HL-60 (cell line): ENCODE data around the gene KRT27.

Experiments
- DNase-seq, 2 experiments: peaks; one replicate each; pipeline ENCODE4 v3.0.0-alpha.2; 2010 to 2020; ENCODE audit warnings: low read depth in 1 of 2, low spot score in 1 of 2
- H3K27ac ChIP-seq: fragments of 250-450 bp; sonication (Bioruptor Pico); replicated peaks from 2 replicates; pipeline ENCODE4 v1.5.1; 2020; ENCODE audit warnings: mild to moderate bottlenecking, moderate library complexity
- H3K27me3 ChIP-seq: fragments of 250-450 bp; sonication (Bioruptor Pico); 2 replicates; pipeline ENCODE4 v1.5.1; 2021; ENCODE audit warnings: mild to moderate bottlenecking, moderate library complexity; ENCODE audit not compliant: insufficient read depth, poor library complexity, severe bottlenecking
- H3K4me3 ChIP-seq: replicated peaks from 2 replicates; pipeline ENCODE4 v1.5.1; 2011; ENCODE audit warnings: mild to moderate bottlenecking, control low read depth, low read length; ENCODE audit not compliant: insufficient read depth
- CTCF ChIP-seq: IDR thresholded peaks from one replicate; pipeline ENCODE4 v1.5.1; 2011; ENCODE audit warnings: low read length, control low read depth, inconsistent platforms; ENCODE audit not compliant: insufficient read depth
- GABPA ChIP-seq: IDR thresholded peaks from 2 replicates; pipeline ENCODE4 v1.6.1; 2012; ENCODE audit warnings: low read depth
- REST ChIP-seq: IDR thresholded peaks from 2 replicates; pipeline ENCODE4 v1.6.1; 2012; ENCODE audit warnings: low read depth; ENCODE audit not compliant: insufficient replicate concordance
- SPI1 ChIP-seq: IDR thresholded peaks from 2 replicates; pipeline ENCODE4 v1.6.1; 2012; ENCODE audit warnings: low read depth, mild to moderate bottlenecking, borderline replicate concordance

Gene KRT27

GRCh38 chr17:40827746-40828453, 45.5 kb upstream of the KRT27 start:
- Histone ChIP-seq H3K27ac (no peak overlapping the region), H3K27me3 (no peaks in the 10 kb centered on the region), H3K4me3 (no peak overlapping the region)
- DNase-seq: no peak
- no peak for TF ChIP-seq GABPA
- no peak for TF ChIP-seq REST
- no peak for TF ChIP-seq SPI1

GRCh38 chr17:40825599-40825998, 43.2 kb upstream of the KRT27 start:
- Histone ChIP-seq H3K4me3 (no peak overlapping the region), H3K27ac (no peak overlapping the region), H3K27me3 (no peaks in the 10 kb centered on the region)
- DNase-seq: no peak
- TF ChIP-seq SPI1: no peak
- no peak for TF ChIP-seq GABPA

- DNase-seq: no peak
- H3K27me3 ChIP-seq: no peaks in the 10 kb centered on the region
- no peak overlapping the region for H3K4me3 ChIP-seq
- H3K27ac ChIP-seq: no peak overlapping the region
- TF ChIP-seq CTCF (no peak), SPI1 (no peak)
Measured at GRCh38 chr17:40824015-40824832, 41.9 kb upstream of the KRT27 start.

GRCh38 chr17:40822132-40822812, 39.9 kb upstream of the KRT27 start, which contains the start of gene KRT10:
KRT10 (minus strand) TSS chr17:40822614; CDS start chr17:40822585, 29 bp downstream.
- no peak within 1 kb of the TSS for H3K4me3 ChIP-seq
- H3K27me3 ChIP-seq: no peaks in the 10 kb centered on the region
- peak; percentile 75 for TF ChIP-seq REST
- no peak for TF ChIP-seq CTCF
- no peak for DNase-seq
- no peak within 1 kb of the TSS for H3K27ac ChIP-seq
